Neural crest cell (in vitro differentiated cells): Measurements from ENCODE around the gene KRTAP4-4. TPM values are rescaled to one million over a fixed set of nuclear protein-coding genes. Genes with fewer than 3 reads are reported as not detected.
"Not testable (repeated sequence)": the region's sequence is repeated elsewhere in the genome, so short reads cannot be mapped to it uniquely, and the experiment has no call there.

Source experiments
- DNase-seq: peaks from one replicate; pipeline ENCODE4 v3.0.0; 2021; ENCODE audit warnings: low read depth, mixed read lengths, low spot score
- H3K27ac Mint-ChIP-seq: one replicate; pipeline ENCODE4 v1.8.0; 2021; ENCODE audit warnings: mild to moderate bottlenecking, mixed read lengths; ENCODE audit not compliant: unreplicated experiment
- H3K27me3 Mint-ChIP-seq: 2 replicates; pipeline ENCODE4 v1.8.0; 2021; ENCODE audit warnings: low read depth, mild to moderate bottlenecking, mixed read lengths
- H3K36me3 Mint-ChIP-seq: 2 replicates; pipeline ENCODE4 v1.8.0; 2021; ENCODE audit warnings: low read depth, mild to moderate bottlenecking, mixed read lengths
- H3K4me1 Mint-ChIP-seq: 2 replicates; pipeline ENCODE4 v1.8.0; 2021; ENCODE audit warnings: mixed read lengths
- H3K4me3 Mint-ChIP-seq: one replicate; pipeline ENCODE4 v1.8.0; 2021; ENCODE audit warnings: mild to moderate bottlenecking, mixed read lengths
- H3K9me3 Mint-ChIP-seq: 2 replicates; pipeline ENCODE4 v1.8.0; 2021; ENCODE audit warnings: mixed read lengths
- CTCF ChIP-seq: fragments of 200-600 bp; sonication (generic); conservative IDR thresholded peaks from 2 replicates; pipeline ENCODE4 v1.5.0; 2021; ENCODE audit warnings: antibody characterized with exemption, mild to moderate bottlenecking
- total RNA-seq: library from RNA; stranded (reverse); gene quantifications from 2 replicates; pipeline ENCODE4 v1.2.1, GENCODE V29; 2021

KRTAP4-4 gene
- total RNA-seq, 1 donor from 2014 or later, result not detected

- no peak overlapping the region for H3K4me3 Mint-ChIP-seq
- H3K36me3 Mint-ChIP-seq, result peaks cover 2% of the 10 kb centered on the region
- TF ChIP-seq CTCF, result no peak
- no peak for DNase-seq
- H3K4me1 Mint-ChIP-seq, result no peaks in the 10 kb centered on the region
- no peak overlapping the region for H3K27ac Mint-ChIP-seq
- peaks cover 10% of the 10 kb centered on the region for H3K9me3 Mint-ChIP-seq
- H3K27me3 Mint-ChIP-seq, result peaks cover 20% of the 10 kb centered on the region
Observed at GRCh38 chr17:41133880-41134735, 26.4 kb downstream of the KRTAP4-4 start.

- H3K27ac Mint-ChIP-seq, result no peak overlapping the region
- no peaks in the 10 kb centered on the region for H3K36me3 Mint-ChIP-seq
- DNase-seq, result no peak
- no peak for TF ChIP-seq CTCF
- peaks cover 28% of the 10 kb centered on the region for H3K27me3 Mint-ChIP-seq
- H3K4me1 Mint-ChIP-seq, result no peaks in the 10 kb centered on the region
- no peak overlapping the region for H3K4me3 Mint-ChIP-seq
- peaks cover 2% of the 10 kb centered on the region for H3K9me3 Mint-ChIP-seq
Observed at GRCh38 chr17:41131979-41132378, 28.6 kb downstream of the KRTAP4-4 start.

DNA sequence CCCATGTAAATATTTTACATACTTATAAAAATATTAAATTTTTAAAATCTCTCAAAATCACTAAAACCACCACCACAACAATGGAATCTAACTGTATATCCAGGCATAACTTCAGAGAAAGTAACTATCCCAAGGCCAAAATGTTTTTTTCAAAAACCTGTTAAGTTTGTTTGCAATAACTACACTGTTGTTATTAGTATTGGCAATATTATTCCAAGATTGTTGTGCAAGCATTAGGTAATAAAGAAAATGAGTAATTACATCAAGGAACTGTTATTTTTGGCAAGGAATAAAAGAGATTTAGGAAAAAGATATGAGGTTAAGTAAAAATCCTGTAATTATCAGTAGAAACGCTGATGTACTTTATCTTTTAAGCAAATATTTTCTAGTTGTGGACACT is 33.2 kb downstream of the KRTAP4-4 start:
- H3K27ac Mint-ChIP-seq, result no peak overlapping the region
- no peaks in the 10 kb centered on the region for H3K36me3 Mint-ChIP-seq
- peaks cover 2% of the 10 kb centered on the region for H3K9me3 Mint-ChIP-seq
- no peak for TF ChIP-seq CTCF
- no peaks in the 10 kb centered on the region for H3K4me1 Mint-ChIP-seq
- DNase-seq, result no peak
- no peak overlapping the region for H3K4me3 Mint-ChIP-seq
- H3K27me3 Mint-ChIP-seq, result peaks cover 44% of the 10 kb centered on the region

- no peaks in the 10 kb centered on the region for H3K4me1 Mint-ChIP-seq
- no peak overlapping the region for H3K27ac Mint-ChIP-seq
- no peak for TF ChIP-seq CTCF
- H3K36me3 Mint-ChIP-seq, result no peaks in the 10 kb centered on the region
- DNase-seq, result no peak
- H3K9me3 Mint-ChIP-seq, result peaks cover 2% of the 10 kb centered on the region
- H3K27me3 Mint-ChIP-seq, result peaks cover 40% of the 10 kb centered on the region
- H3K4me3 Mint-ChIP-seq, result no peak overlapping the region
Observed at GRCh38 chr17:41126412-41126811, 34.1 kb downstream of the KRTAP4-4 start.

- H3K4me3 Mint-ChIP-seq, result no peak overlapping the region
- H3K27ac Mint-ChIP-seq, result no peak overlapping the region
- H3K9me3 Mint-ChIP-seq, result peaks cover 2% of the 10 kb centered on the region
- peaks cover 41% of the 10 kb centered on the region for H3K27me3 Mint-ChIP-seq
- no peaks in the 10 kb centered on the region for H3K36me3 Mint-ChIP-seq
- H3K4me1 Mint-ChIP-seq, result no peaks in the 10 kb centered on the region
- TF ChIP-seq CTCF, result no peak
- DNase-seq, result no peak
Observed at GRCh38 chr17:41125064-41125463, 35.5 kb downstream of the KRTAP4-4 start.

DNA sequence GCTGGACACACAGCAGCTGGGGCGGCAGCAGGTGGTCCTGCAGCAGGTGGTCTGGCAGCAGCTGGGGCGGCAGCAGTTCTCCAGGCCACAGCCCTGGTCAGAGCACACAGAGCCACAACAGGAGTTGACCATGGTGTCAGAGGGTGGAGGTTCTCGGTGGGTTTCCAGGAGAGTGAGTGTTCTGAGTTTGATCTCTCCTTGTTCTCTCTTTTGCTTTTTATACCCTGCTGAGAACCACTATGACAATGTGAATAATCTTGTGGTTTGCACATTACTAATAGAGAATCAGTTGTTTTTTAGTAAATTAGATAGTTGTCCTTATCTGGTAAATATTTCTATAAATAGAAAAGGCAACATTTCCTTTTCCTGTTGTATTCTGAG is 36.6 kb downstream of the KRTAP4-4 start, which contains the start of gene KRTAP4-12:
KRTAP4-12 (minus strand) TSS at position 192 of the 381 bp plus-strand sequence; CDS start at position 132, 60 bp downstream.
- H3K4me1 Mint-ChIP-seq, H3K27ac Mint-ChIP-seq: not testable (repeated sequence)

GRCh38 chr17:41123292-41123990 is 37.1 kb downstream of the KRTAP4-4 start:
- H3K9me3 Mint-ChIP-seq, H3K27ac Mint-ChIP-seq, DNase-seq, H3K36me3 Mint-ChIP-seq, H3K4me1 Mint-ChIP-seq, H3K4me3 Mint-ChIP-seq: not testable (repeated sequence)
- H3K27me3 Mint-ChIP-seq, result peaks cover 35% of the 10 kb centered on the region

More for the DNA sequence above, 36.6 kb downstream of the KRTAP4-4 start, which contains the start of gene KRTAP4-12:
- peaks cover 36% of the 10 kb centered on the region for H3K27me3 Mint-ChIP-seq
- H3K4me3 Mint-ChIP-seq, H3K9me3 Mint-ChIP-seq, H3K36me3 Mint-ChIP-seq, DNase-seq: not testable (repeated sequence)
